IMR-90 (cell line): ENCODE measurements around the gene RNU6-1. TPM values are rescaled to one million over a fixed set of nuclear protein-coding genes. Genes with fewer than 3 reads are reported as not detected.

Experiments
- ATAC-seq: fragments of 200-7000 bp; cut with Tn5 transposase; 2 replicates; pipeline ENCODE4 v1.9.1; 2020; ENCODE audit warnings: low read depth, mild to moderate bottlenecking, moderate library complexity
- BruUV-seq: library from RNA; stranded (reverse); fragments of 400-500 nt; replicated peaks from 2 replicates; lab custom pipeline; 2021; lab: Mats Ljungman, UMichigan
- CTCF ChIA-PET: fragments of 300-600 bp; formaldehyde crosslinking; extraction: SDS; loops from one replicate; lab custom pipeline; 2021; ENCODE audit warnings: antibody characterized with exemption; lab: Yijun Ruan, JAX
- POLR2A ChIA-PET: fragments of 300-600 bp; sonication (Branson Sonifier 250); formaldehyde crosslinking; loops from one replicate; lab custom pipeline; 2022; ENCODE audit warnings: antibody characterized with exemption; ENCODE audit not compliant: unreplicated experiment; lab: Charles Lee
- DNase-seq: peaks from one replicate; pipeline ENCODE4 v3.0.0; 2013
- H2AFZ ChIP-seq: replicated peaks from 2 replicates; pipeline ENCODE3; 2013; ENCODE audit warnings: low read length, mild to moderate bottlenecking; ENCODE audit not compliant: poor library complexity
- H2AK5ac ChIP-seq: 2 replicates; pipeline ENCODE4 v1.6.1; 2013; ENCODE audit warnings: low read depth, low read length, inconsistent platforms
- H2AK9ac ChIP-seq: replicated peaks from 2 replicates; pipeline ENCODE3; 2013; ENCODE audit warnings: mild to moderate bottlenecking, low read depth, low read length, moderate library complexity; ENCODE audit not compliant: poor library complexity
- H2BK120ac ChIP-seq: 2 replicates; pipeline ENCODE4 v1.6.1; 2013; ENCODE audit warnings: low read depth, low read length, inconsistent platforms
- H2BK15ac ChIP-seq: 3 replicates; pipeline ENCODE4 v1.6.1; 2013; ENCODE audit warnings: low read depth, low read length, inconsistent platforms
- H2BK20ac ChIP-seq: 2 replicates; pipeline ENCODE4 v1.6.1; 2013; ENCODE audit warnings: low read depth, mild to moderate bottlenecking, inconsistent platforms, low read length, moderate library complexity
- H2BK5ac ChIP-seq: 2 replicates; pipeline ENCODE4 v1.6.1; 2013; ENCODE audit warnings: mild to moderate bottlenecking, low read depth, low read length, inconsistent platforms; ENCODE audit not compliant: poor library complexity, severe bottlenecking
- H3K14ac ChIP-seq: replicated peaks from 2 replicates; pipeline ENCODE4 v1.6.1; 2013; ENCODE audit warnings: low read depth, low read length, inconsistent platforms
- H3K18ac ChIP-seq: 2 replicates; pipeline ENCODE4 v1.6.1; 2013; ENCODE audit warnings: low read depth, low read length, control low read depth
- H3K23ac ChIP-seq: 2 replicates; pipeline ENCODE4 v1.6.1; 2013; ENCODE audit warnings: low read depth, low read length, inconsistent platforms
- H3K27ac ChIP-seq: 2 replicates; pipeline ENCODE4 v1.5.1; 2013; ENCODE audit warnings: mild to moderate bottlenecking, control low read depth, low read length; ENCODE audit not compliant: insufficient read depth
- H3K27me3 ChIP-seq: 2 replicates; pipeline ENCODE4 v1.6.1; 2013; ENCODE audit warnings: low read length; ENCODE audit not compliant: control insufficient read depth, insufficient read depth
- H3K36me3 ChIP-seq: 2 replicates; pipeline ENCODE4 v1.6.1; 2013; ENCODE audit warnings: low read length, mixed read lengths; ENCODE audit not compliant: control insufficient read depth, insufficient read depth
- H3K4ac ChIP-seq: 2 replicates; pipeline ENCODE4 v1.6.1; 2013; ENCODE audit warnings: low read depth, low read length, inconsistent platforms
- H3K4me1 ChIP-seq: 2 replicates; pipeline ENCODE4 v1.6.1; 2013; ENCODE audit warnings: low read length, mixed read lengths; ENCODE audit not compliant: control insufficient read depth, insufficient read depth
- H3K4me2 ChIP-seq: 2 replicates; pipeline ENCODE4 v1.6.1; 2013; ENCODE audit warnings: low read depth, mild to moderate bottlenecking, control low read depth, low read length, moderate library complexity
- H3K4me3 ChIP-seq: 2 replicates; pipeline ENCODE4 v1.5.1; 2013; ENCODE audit warnings: low read depth, mild to moderate bottlenecking, control low read depth, low read length, moderate library complexity; ENCODE audit not compliant: insufficient read depth
- H3K56ac ChIP-seq: 2 replicates; pipeline ENCODE4 v1.6.1; 2013; ENCODE audit warnings: low read length, inconsistent platforms; ENCODE audit not compliant: insufficient read depth; ENCODE audit errors: extremely low read depth
- H3K79me1 ChIP-seq, 2 experiments: 2 replicates each; pipeline ENCODE4 v1.6.1; 2013; ENCODE audit warnings: low read length in 2 of 2, inconsistent platforms in 1 of 2, low read depth in 1 of 2
- H3K9ac ChIP-seq: 2 replicates; pipeline ENCODE4 v1.6.1; 2013; ENCODE audit warnings: low read depth, low read length, control low read depth
- H3K9me1 ChIP-seq: 2 replicates; pipeline ENCODE4 v1.6.1; 2013; ENCODE audit warnings: low read length, inconsistent platforms; ENCODE audit not compliant: insufficient read depth
- H3K9me3 ChIP-seq: 2 replicates; pipeline ENCODE4 v1.6.1; 2013; ENCODE audit warnings: low read length; ENCODE audit not compliant: control insufficient read depth, insufficient read depth
- H4K20me1 ChIP-seq: 2 replicates; pipeline ENCODE4 v1.6.1; 2013; ENCODE audit warnings: low read length, inconsistent platforms; ENCODE audit not compliant: insufficient read depth
- H4K5ac ChIP-seq: 2 replicates; pipeline ENCODE4 v1.6.1; 2013; ENCODE audit warnings: mild to moderate bottlenecking, low read depth, low read length, control low read depth
- H4K8ac ChIP-seq, 2 experiments: 2 replicates each; pipeline ENCODE4 v1.6.1; 2013; ENCODE audit warnings: low read depth in 2 of 2, low read length in 2 of 2, control low read depth in 1 of 2, inconsistent platforms in 1 of 2
- H4K91ac ChIP-seq: 2 replicates; pipeline ENCODE4 v1.6.1; 2013; ENCODE audit warnings: low read depth, low read length, inconsistent platforms; ENCODE audit not compliant: insufficient read depth
- BHLHE40 ChIP-seq: fragments of 150-350 bp; IDR thresholded peaks from 2 replicates; pipeline ENCODE4 v1.6.1; 2016; ENCODE audit warnings: mild to moderate bottlenecking, low read depth, low read length
- CEBPB ChIP-seq: IDR thresholded peaks from 2 replicates; pipeline ENCODE4 v1.6.1; 2012; ENCODE audit warnings: low read depth, low read length, improper control_type of control experiment
- CHD1 ChIP-seq: IDR thresholded peaks from 2 replicates; pipeline ENCODE4 v1.6.1; 2012; ENCODE audit warnings: low read depth, low read length, improper control_type of control experiment
- FOS ChIP-seq: fragments of 150-350 bp; IDR thresholded peaks from 2 replicates; pipeline ENCODE4 v1.6.1; 2016; ENCODE audit warnings: low read depth, low read length
- MAZ ChIP-seq: IDR thresholded peaks from 2 replicates; pipeline ENCODE4 v1.6.1; 2012; ENCODE audit warnings: low read depth, mild to moderate bottlenecking, low read length, improper control_type of control experiment, moderate library complexity, borderline replicate concordance
- MXI1 ChIP-seq: IDR thresholded peaks from 2 replicates; pipeline ENCODE4 v1.6.1; 2012; ENCODE audit warnings: low read depth, mild to moderate bottlenecking, low read length, moderate library complexity, borderline replicate concordance
- NFE2L2 ChIP-seq: fragments of 150-350 bp; IDR thresholded peaks from 2 replicates; pipeline ENCODE4 v1.6.1; 2016; ENCODE audit warnings: low read depth, mild to moderate bottlenecking, low read length
- RAD21 ChIP-seq: IDR thresholded peaks from 2 replicates; pipeline ENCODE4 v1.6.1; 2012; ENCODE audit warnings: low read length, improper control_type of control experiment
- RCOR1 ChIP-seq: IDR thresholded peaks from 2 replicates; pipeline ENCODE4 v1.6.1; 2012; ENCODE audit warnings: mild to moderate bottlenecking, low read length, improper control_type of control experiment; ENCODE audit not compliant: insufficient replicate concordance
- SMC3 ChIP-seq: fragments of 150-350 bp; IDR thresholded peaks from 2 replicates; pipeline ENCODE4 v1.6.1; 2016; ENCODE audit warnings: low read depth, mild to moderate bottlenecking, antibody characterized with exemption, low read length, moderate library complexity
- WGBS, 2 experiments: methylation state at CpG; one replicate each; pipeline versions ENCODE4 v1.1.5 to v1.1.7; 2013; ENCODE audit warnings: missing lambda C conversion rate in 2 of 2; ENCODE audit not compliant: insufficient read length in 1 of 2; ENCODE audit errors: extremely low coverage in 2 of 2; 5-methylcytosine and 5-hydroxymethylcytosine counted together
- dilution Hi-C: fragments of 300-500 bp; cut with HindIII; formaldehyde crosslinking; loops from one replicate; pipeline ENCODE4 v1.14.3; 2018; ENCODE audit warnings: low sequenced_read_pairs; ENCODE audit not compliant: unreplicated experiment
- in situ Hi-C: fragments of 300-500 bp; cut with MboI; formaldehyde crosslinking; loops from 3 replicates; pipeline ENCODE4 v1.14.3; 2019; ENCODE audit warnings: low sequenced_read_pairs, inconsistent platforms, mixed read lengths
- intact Hi-C: fragments of 100-400 bp; cut with micrococcal nuclease; formaldehyde crosslinking; loops from 2 replicates; pipeline ENCODE4 v1.10.0; 2022
- polyA plus RNA-seq, 3 experiments: library from polyadenylated mRNA; depleted of rRNA; stranded (reverse); fragments of >200 nt; gene quantifications; 2 replicates each; pipeline ENCODE4 v1.2.3, GENCODE V29; 2012; ENCODE audit warnings: low replicate concordance in 1 of 3
- total RNA-seq: library from RNA; depleted of rRNA; stranded (reverse); fragments of >200 nt; gene quantifications from 2 replicates; pipeline ENCODE4 v1.2.3, GENCODE V29; 2012
- TF ChIP-seq, protein P1 (sequence below): fragments of 150-350 bp; IDR thresholded peaks from 2 replicates; pipeline ENCODE4 v1.6.1; 2016; ENCODE audit warnings: low read depth, mild to moderate bottlenecking, low read length, moderate library complexity, borderline replicate concordance
- TF ChIP-seq, protein P2 (sequence below): fragments of 150-350 bp; IDR thresholded peaks from 2 replicates; pipeline ENCODE4 v1.6.1; 2017; ENCODE audit warnings: mild to moderate bottlenecking, antibody characterized with exemption, low read length, low read depth

RNU6-1 gene
- total and polyA plus RNA-seq, 2 of the 4 experiments (the other 2 are of a cell fraction): not detected

DNA sequence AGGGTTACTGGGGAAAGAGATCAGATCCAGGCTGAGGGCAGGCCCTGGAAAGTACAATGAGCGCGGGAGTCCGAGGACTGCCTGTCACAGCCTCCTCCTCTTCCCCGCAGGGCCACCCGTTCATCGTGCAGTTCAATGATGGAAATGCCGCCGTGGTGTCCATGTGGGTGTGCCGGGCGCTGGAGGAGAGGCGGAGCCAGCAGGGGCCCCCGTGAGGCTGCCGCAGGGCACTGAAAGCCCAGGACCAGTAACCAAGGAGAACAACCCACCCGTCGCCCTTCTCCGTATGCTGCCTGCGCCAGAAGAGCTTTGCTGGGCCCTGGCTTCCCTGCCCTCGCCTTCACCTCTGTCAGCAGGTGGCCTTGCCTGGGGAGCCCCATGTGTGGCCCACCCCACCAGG, 33.3 kb downstream of the RNU6-1 start:
- Histone ChIP-seq H3K9ac (no peak overlapping the region), H2AK9ac (no peak overlapping the region), H3K4me2 (no peak overlapping the region), H2BK15ac (no peak overlapping the region), H3K23ac (no peak overlapping the region), H4K91ac (no peak overlapping the region), H3K36me3 (peaks cover 2% of the 10 kb centered on the region; the same call in 1 of the 2 replicates), H3K79me1 (no peaks in the 10 kb centered on the region), H3K4me1 (no peaks in the 10 kb centered on the region), H3K27me3 (no peaks in the 10 kb centered on the region; the same call in 1 of the 2 replicates), H3K9me1 (no peaks in the 10 kb centered on the region), H4K8ac (no peak overlapping the region), H4K20me1 (0 out of 2 replicates have a peak, but pooled peaks cover 7% of the 10 kb centered on the region), H3K4me3 (no peak overlapping the region), H2AK5ac (no peak overlapping the region), H2BK120ac (no peak overlapping the region), H3K56ac (no peak overlapping the region), H3K18ac (no peak overlapping the region), H4K5ac (no peak overlapping the region), H3K14ac (no peak overlapping the region), H3K4ac (no peak overlapping the region), H2BK5ac (no peak overlapping the region), H2AFZ (no peak overlapping the region), H3K27ac (no peak overlapping the region), H2BK20ac (no peak overlapping the region), H3K9me3 (no peaks in the 10 kb centered on the region)
- intact Hi-C loops: no loop called here
- ChIA-PET CTCF (no interaction called here), POLR2A (no interaction called here)
- no TSS peak for BruUV-seq
- no peak for ATAC-seq
- no peak for DNase-seq
- TF ChIP-seq, protein P1, sequence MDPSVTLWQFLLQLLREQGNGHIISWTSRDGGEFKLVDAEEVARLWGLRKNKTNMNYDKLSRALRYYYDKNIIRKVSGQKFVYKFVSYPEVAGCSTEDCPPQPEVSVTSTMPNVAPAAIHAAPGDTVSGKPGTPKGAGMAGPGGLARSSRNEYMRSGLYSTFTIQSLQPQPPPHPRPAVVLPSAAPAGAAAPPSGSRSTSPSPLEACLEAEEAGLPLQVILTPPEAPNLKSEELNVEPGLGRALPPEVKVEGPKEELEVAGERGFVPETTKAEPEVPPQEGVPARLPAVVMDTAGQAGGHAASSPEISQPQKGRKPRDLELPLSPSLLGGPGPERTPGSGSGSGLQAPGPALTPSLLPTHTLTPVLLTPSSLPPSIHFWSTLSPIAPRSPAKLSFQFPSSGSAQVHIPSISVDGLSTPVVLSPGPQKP: no peak
- TF ChIP-seq SMC3: no peak
- TF ChIP-seq NFE2L2: no peak
- no peak for TF ChIP-seq CHD1
- no peak for TF ChIP-seq FOS
- TF ChIP-seq, protein P2, sequence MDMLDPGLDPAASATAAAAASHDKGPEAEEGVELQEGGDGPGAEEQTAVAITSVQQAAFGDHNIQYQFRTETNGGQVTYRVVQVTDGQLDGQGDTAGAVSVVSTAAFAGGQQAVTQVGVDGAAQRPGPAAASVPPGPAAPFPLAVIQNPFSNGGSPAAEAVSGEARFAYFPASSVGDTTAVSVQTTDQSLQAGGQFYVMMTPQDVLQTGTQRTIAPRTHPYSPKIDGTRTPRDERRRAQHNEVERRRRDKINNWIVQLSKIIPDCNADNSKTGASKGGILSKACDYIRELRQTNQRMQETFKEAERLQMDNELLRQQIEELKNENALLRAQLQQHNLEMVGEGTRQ: no peak
- no peak for TF ChIP-seq RAD21
- no peak for TF ChIP-seq MAZ
- no peak for TF ChIP-seq CEBPB
- TF ChIP-seq MXI1: no peak
- TF ChIP-seq RCOR1: no peak
- TF ChIP-seq BHLHE40: no peak
- dilution Hi-C loops: no loop called here
- in situ Hi-C loops: no loop called here
- WGBS, 2 experiments: 92% methylated on average over 16 of the region's 18 CpGs; no CpG with 5 or more reads in 1 of the 2 experiments
